ENCODE data around the gene HHATL.

DNA sequence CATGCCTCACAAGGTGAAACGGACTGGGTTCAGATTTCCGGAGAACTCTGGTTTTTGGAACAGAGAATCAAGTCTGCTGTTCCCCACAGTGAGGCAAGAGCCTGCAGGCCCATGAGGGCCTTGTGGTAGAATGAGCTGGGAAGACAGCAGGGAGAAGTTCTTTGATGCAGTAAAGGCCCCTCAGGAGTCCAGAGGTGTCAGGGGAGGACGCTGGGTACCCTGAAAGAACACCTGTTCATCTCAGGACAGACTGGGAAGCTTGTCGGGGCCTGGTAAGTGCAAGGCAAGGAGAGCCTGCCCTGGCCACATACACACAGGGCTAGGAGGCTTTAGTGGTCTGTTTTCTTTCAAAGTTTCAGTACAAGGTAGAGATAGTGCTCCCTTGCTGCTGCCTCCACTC is 52.8 kb downstream of the HHATL start:
- TF ChIP-seq, protein P1, sequence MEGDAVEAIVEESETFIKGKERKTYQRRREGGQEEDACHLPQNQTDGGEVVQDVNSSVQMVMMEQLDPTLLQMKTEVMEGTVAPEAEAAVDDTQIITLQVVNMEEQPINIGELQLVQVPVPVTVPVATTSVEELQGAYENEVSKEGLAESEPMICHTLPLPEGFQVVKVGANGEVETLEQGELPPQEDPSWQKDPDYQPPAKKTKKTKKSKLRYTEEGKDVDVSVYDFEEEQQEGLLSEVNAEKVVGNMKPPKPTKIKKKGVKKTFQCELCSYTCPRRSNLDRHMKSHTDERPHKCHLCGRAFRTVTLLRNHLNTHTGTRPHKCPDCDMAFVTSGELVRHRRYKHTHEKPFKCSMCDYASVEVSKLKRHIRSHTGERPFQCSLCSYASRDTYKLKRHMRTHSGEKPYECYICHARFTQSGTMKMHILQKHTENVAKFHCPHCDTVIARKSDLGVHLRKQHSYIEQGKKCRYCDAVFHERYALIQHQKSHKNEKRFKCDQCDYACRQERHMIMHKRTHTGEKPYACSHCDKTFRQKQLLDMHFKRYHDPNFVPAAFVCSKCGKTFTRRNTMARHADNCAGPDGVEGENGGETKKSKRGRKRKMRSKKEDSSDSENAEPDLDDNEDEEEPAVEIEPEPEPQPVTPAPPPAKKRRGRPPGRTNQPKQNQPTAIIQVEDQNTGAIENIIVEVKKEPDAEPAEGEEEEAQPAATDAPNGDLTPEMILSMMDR (IDR thresholded peaks at IDR 0.05), result no peak
- TF ChIP-seq ZFX (IDR thresholded peaks at IDR 0.05; ENCODE audit: borderline replicate concordance), result no peak
